ENCODE data around the gene CLK4. TPM values are rescaled to one million over a fixed set of nuclear protein-coding genes. Genes with fewer than 3 reads are reported as not detected.

CLK4 gene
- total and polyA plus RNA-seq, 2 of the 8 experiments (the other 6 are each of a cell fraction or from before 2014, with no cell fraction given) = 8.1 to 12.6 TPM

DNA sequence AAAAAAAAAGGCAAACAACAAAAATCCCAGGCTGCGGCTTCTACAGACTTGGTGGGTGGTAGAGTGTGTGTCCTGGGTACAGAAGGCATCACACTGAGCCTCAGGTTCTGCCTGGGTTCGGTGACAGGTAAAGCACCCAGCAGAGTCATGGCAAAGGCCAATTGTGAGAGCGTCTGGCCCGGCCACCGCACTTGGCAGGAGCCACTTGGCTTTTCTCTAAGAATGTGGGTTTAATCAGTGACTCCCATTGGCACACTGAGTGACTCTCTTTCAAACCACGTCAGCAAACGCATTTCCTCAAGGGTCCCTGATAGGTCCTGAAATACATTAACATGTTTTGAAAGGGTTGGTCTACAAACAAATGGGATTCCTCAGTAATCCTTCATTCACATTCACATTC is 53.6 kb downstream of the CLK4 start (continued):
- TF ChIP-seq SP4 (IDR thresholded peaks at IDR 0.05; ENCODE audit: low read length) (no peak), TBP (IDR thresholded peaks at IDR 0.05; ENCODE audit: low read depth, low read length) (no peak), ASH2L (IDR thresholded peaks at IDR 0.05; ENCODE audit: low read length) (no peak)

Data from H1 (cell line).